Neural cell (in vitro differentiated cells): ENCODE results near the gene PHACTR4. TPM values are rescaled to one million over a fixed set of nuclear protein-coding genes. Genes with fewer than 3 reads are reported as not detected.

Source experiments
- H2AFZ ChIP-seq: fragments of 200-600, 300-800 bp; sonication (generic), shearing (Covaris generic); 2 replicates; pipeline ENCODE4 v1.6.0; 2014; ENCODE audit warnings: low read depth, mild to moderate bottlenecking, antibody characterized with exemption, low read length, moderate library complexity
- H3F3A ChIP-seq: fragments of 200-600 bp; shearing (Covaris generic); 2 replicates; pipeline ENCODE4 v1.6.1; 2016; ENCODE audit warnings: mild to moderate bottlenecking, moderate library complexity, mixed read lengths, antibody characterized with exemption, low read length; ENCODE audit not compliant: insufficient read depth, poor library complexity, severe bottlenecking
- H3K27ac ChIP-seq: fragments of 200-600, 300-800 bp; sonication (generic), shearing (Covaris generic); 2 replicates; pipeline ENCODE4 v1.5.1; 2014; ENCODE audit warnings: mild to moderate bottlenecking, low read length, moderate library complexity
- H3K27me3 ChIP-seq: fragments of 300-800, 200-600 bp; sonication (generic), shearing (Covaris generic); 2 replicates; pipeline ENCODE4 v1.6.0; 2014; ENCODE audit warnings: mild to moderate bottlenecking, low read depth, low read length, moderate library complexity; ENCODE audit not compliant: insufficient read depth
- H3K36me3 ChIP-seq: fragments of 300-800, 200-600 bp; sonication (generic), shearing (Covaris generic); 2 replicates; pipeline ENCODE4 v1.5.1; 2014; ENCODE audit warnings: mild to moderate bottlenecking, antibody characterized with exemption, low read length, moderate library complexity; ENCODE audit not compliant: insufficient read depth
- H3K4me2 ChIP-seq: fragments of 300-800, 200-600 bp; sonication (generic), shearing (Covaris generic); 2 replicates; pipeline ENCODE4 v1.6.0; 2014; ENCODE audit warnings: mild to moderate bottlenecking, low read length
- H3K4me3 ChIP-seq: fragments of 300-800, 200-600 bp; sonication (generic), shearing (Covaris generic); 2 replicates; pipeline ENCODE4 v1.5.1; 2014; ENCODE audit warnings: mild to moderate bottlenecking, low read length, moderate library complexity
- H3K79me2 ChIP-seq: fragments of 200-600 bp; shearing (Covaris generic); replicated peaks from 2 replicates; pipeline ENCODE4 v1.6.0; 2014; ENCODE audit warnings: mild to moderate bottlenecking, low read length, moderate library complexity; ENCODE audit not compliant: insufficient read depth
- H3K9ac ChIP-seq: fragments of 300-800, 200-600 bp; sonication (generic), shearing (Covaris generic); 2 replicates; pipeline ENCODE4 v1.6.1; 2016; ENCODE audit warnings: mild to moderate bottlenecking, low read length, mixed read lengths
- H3K9me2 ChIP-seq: fragments of 200-600 bp; shearing (Covaris generic); 2 replicates; pipeline ENCODE4 v1.6.1; 2016; ENCODE audit warnings: mild to moderate bottlenecking, low read length, mixed read lengths; ENCODE audit not compliant: insufficient read depth
- H3K9me3 ChIP-seq: fragments of 200-600, 300-800 bp; sonication (generic), shearing (Covaris generic); 2 replicates; pipeline ENCODE4 v1.6.1; 2016; ENCODE audit warnings: mild to moderate bottlenecking, mixed run types, low read length, moderate library complexity, mixed read lengths
- H4K20me1 ChIP-seq: fragments of 200-600 bp; shearing (Covaris generic); 2 replicates; pipeline ENCODE4 v1.6.1; 2016; ENCODE audit warnings: mild to moderate bottlenecking, mixed run types; ENCODE audit not compliant: insufficient read depth
- EP300 ChIP-seq: fragments of 450-650 bp; conservative IDR thresholded peaks from 2 replicates; pipeline ENCODE4 v1.6.1; 2014; ENCODE audit warnings: antibody characterized with exemption, mild to moderate bottlenecking, moderate library complexity; ENCODE audit not compliant: poor library complexity, severe bottlenecking
- EZH2 ChIP-seq: fragments of 200-600, 300-800 bp; shearing (Covaris generic), sonication (generic); IDR thresholded peaks from 2 replicates; pipeline ENCODE4 v1.6.1; 2014; ENCODE audit warnings: antibody characterized with exemption, low read length, borderline replicate concordance, mild to moderate bottlenecking; ENCODE audit not compliant: insufficient read depth, poor library complexity, severe bottlenecking
- MXI1 ChIP-seq: fragments of 450-650 bp; conservative IDR thresholded peaks from 2 replicates; pipeline ENCODE4 v1.6.1; 2014; ENCODE audit warnings: antibody characterized with exemption, mild to moderate bottlenecking; ENCODE audit not compliant: poor library complexity, severe bottlenecking
- POLR2AphosphoS5 ChIP-seq: IDR thresholded peaks from 2 replicates; pipeline ENCODE4 v1.6.1; 2012
- RAD21 ChIP-seq: fragments of 450-650 bp; conservative IDR thresholded peaks from 2 replicates; pipeline ENCODE4 v1.6.1; 2014; ENCODE audit warnings: antibody characterized with exemption, mild to moderate bottlenecking, moderate library complexity
- SMC3 ChIP-seq: fragments of 450-650 bp; conservative IDR thresholded peaks from 2 replicates; pipeline ENCODE4 v1.6.1; 2014; ENCODE audit warnings: antibody characterized with exemption, mild to moderate bottlenecking, moderate library complexity; ENCODE audit not compliant: poor library complexity
- TAF1 ChIP-seq: IDR thresholded peaks from 2 replicates; pipeline ENCODE4 v1.6.1; 2012; ENCODE audit warnings: low read depth
- polyA plus RNA-seq: library from polyadenylated mRNA; depleted of rRNA; stranded (reverse); fragments of >200 nt; gene quantifications from 2 replicates; pipeline ENCODE4 v1.2.3, GENCODE V29; 2014
- TF ChIP-seq, protein P1 (sequence below): IDR thresholded peaks from 2 replicates; pipeline ENCODE4 v1.6.1; 2012; ENCODE audit warnings: borderline replicate concordance
- TF ChIP-seq, protein P2 (sequence below): fragments of 450-650 bp; IDR thresholded peaks from 2 replicates; pipeline ENCODE4 v1.5.1; 2014; ENCODE audit warnings: antibody characterized with exemption, mild to moderate bottlenecking, moderate library complexity; ENCODE audit not compliant: poor library complexity, severe bottlenecking

The PHACTR4 gene
- polyA plus RNA-seq, 1 donor from 2014 or later: 7.9 TPM

DNA sequence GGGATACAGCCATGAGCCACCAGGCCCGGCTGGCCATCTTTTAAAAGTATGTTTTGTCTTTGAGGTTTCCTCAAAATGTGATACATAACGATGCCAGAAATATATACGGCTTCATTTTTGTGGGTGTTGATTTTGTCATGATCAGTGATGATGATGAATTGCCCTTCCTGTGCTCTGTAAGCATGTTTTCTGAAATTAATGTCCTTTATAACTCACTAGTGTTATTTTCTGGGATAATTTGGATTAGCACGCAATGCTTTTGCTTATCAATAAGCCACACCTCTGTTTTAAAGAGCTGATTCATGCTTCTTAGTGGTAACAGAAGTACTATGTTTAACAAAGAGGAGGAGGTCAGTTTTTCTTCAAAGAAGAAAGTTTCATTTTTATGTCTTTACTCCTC lies 25.6 kb downstream of the PHACTR4 start:
- Histone ChIP-seq H3K79me2 (peaks cover 28% of the 10 kb centered on the region), H3K27me3 (no peaks in the 10 kb centered on the region), H2AFZ (no peak overlapping the region), H3K4me2 (no peak overlapping the region), H3F3A (no peaks in the 10 kb centered on the region), H3K36me3 (no peaks in the 10 kb centered on the region), H3K9me2 (no peaks in the 10 kb centered on the region), H4K20me1 (no peaks in the 10 kb centered on the region), H3K27ac (no peak overlapping the region), H3K4me3 (no peak overlapping the region), H3K9me3 (no peaks in the 10 kb centered on the region), H3K9ac (no peak overlapping the region)
- TF ChIP-seq POLR2AphosphoS5 (no peak), EZH2 (no peak), TAF1 (no peak), SMC3 (no peak), MXI1 (no peak), RAD21 (no peak), EP300 (no peak)
- TF ChIP-seq, protein P1, sequence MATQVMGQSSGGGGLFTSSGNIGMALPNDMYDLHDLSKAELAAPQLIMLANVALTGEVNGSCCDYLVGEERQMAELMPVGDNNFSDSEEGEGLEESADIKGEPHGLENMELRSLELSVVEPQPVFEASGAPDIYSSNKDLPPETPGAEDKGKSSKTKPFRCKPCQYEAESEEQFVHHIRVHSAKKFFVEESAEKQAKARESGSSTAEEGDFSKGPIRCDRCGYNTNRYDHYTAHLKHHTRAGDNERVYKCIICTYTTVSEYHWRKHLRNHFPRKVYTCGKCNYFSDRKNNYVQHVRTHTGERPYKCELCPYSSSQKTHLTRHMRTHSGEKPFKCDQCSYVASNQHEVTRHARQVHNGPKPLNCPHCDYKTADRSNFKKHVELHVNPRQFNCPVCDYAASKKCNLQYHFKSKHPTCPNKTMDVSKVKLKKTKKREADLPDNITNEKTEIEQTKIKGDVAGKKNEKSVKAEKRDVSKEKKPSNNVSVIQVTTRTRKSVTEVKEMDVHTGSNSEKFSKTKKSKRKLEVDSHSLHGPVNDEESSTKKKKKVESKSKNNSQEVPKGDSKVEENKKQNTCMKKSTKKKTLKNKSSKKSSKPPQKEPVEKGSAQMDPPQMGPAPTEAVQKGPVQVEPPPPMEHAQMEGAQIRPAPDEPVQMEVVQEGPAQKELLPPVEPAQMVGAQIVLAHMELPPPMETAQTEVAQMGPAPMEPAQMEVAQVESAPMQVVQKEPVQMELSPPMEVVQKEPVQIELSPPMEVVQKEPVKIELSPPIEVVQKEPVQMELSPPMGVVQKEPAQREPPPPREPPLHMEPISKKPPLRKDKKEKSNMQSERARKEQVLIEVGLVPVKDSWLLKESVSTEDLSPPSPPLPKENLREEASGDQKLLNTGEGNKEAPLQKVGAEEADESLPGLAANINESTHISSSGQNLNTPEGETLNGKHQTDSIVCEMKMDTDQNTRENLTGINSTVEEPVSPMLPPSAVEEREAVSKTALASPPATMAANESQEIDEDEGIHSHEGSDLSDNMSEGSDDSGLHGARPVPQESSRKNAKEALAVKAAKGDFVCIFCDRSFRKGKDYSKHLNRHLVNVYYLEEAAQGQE: no peak
- TF ChIP-seq, protein P2, sequence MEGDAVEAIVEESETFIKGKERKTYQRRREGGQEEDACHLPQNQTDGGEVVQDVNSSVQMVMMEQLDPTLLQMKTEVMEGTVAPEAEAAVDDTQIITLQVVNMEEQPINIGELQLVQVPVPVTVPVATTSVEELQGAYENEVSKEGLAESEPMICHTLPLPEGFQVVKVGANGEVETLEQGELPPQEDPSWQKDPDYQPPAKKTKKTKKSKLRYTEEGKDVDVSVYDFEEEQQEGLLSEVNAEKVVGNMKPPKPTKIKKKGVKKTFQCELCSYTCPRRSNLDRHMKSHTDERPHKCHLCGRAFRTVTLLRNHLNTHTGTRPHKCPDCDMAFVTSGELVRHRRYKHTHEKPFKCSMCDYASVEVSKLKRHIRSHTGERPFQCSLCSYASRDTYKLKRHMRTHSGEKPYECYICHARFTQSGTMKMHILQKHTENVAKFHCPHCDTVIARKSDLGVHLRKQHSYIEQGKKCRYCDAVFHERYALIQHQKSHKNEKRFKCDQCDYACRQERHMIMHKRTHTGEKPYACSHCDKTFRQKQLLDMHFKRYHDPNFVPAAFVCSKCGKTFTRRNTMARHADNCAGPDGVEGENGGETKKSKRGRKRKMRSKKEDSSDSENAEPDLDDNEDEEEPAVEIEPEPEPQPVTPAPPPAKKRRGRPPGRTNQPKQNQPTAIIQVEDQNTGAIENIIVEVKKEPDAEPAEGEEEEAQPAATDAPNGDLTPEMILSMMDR: no peak

DNA sequence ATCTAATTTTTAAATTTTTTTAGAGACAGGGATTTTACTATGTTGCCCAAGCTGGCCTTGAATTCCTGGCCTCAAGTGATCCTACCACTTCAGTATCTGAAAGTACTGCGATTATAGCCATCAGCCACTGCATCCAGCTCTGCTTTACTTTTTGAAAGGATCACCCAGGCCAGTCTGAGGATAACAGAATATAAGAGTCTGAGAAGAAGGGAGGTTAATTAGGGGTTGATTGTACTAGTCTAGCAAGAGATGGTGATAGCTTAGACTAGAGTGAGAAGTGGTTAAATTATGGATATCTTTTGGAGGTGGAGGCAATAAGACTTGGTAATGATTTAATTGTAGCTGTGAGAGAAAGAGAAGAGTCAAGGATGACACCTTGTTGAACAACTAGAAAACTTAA lies 32.2 kb downstream of the PHACTR4 start:
- H3K36me3 ChIP-seq: no peaks in the 10 kb centered on the region
- no peaks in the 10 kb centered on the region for H3K27me3 ChIP-seq
- no peak overlapping the region for H3K27ac ChIP-seq
- no peak overlapping the region for H3K9ac ChIP-seq
- H3K79me2 ChIP-seq: peaks cover 26% of the 10 kb centered on the region
- no peak for TF ChIP-seq TAF1
- TF ChIP-seq, protein P1: no peak
- no peak for TF ChIP-seq EP300
- no peak for TF ChIP-seq RAD21
- TF ChIP-seq, protein P2: no peak
- TF ChIP-seq SMC3: no peak
- no peak for TF ChIP-seq MXI1
- TF ChIP-seq EZH2: no peak
- no peak for TF ChIP-seq POLR2AphosphoS5
- no peaks in the 10 kb centered on the region for H3K9me3 ChIP-seq
- no peaks in the 10 kb centered on the region for H3F3A ChIP-seq
- H3K4me2 ChIP-seq: no peak overlapping the region
- H4K20me1 ChIP-seq: no peaks in the 10 kb centered on the region
- H3K4me3 ChIP-seq: no peak overlapping the region
- H3K9me2 ChIP-seq: no peaks in the 10 kb centered on the region
- no peak overlapping the region for H2AFZ ChIP-seq
